HUES6 (cell line): ENCODE measurements around the gene BAZ2B.
"Not testable (repeated sequence)": the region's sequence is repeated elsewhere in the genome, so short reads cannot be mapped to it uniquely, and the experiment has no call there.

Experiments
- H3K27ac ChIP-seq: 2 replicates; pipeline ENCODE4 v1.7.0; 2013; ENCODE audit warnings: low read depth, mild to moderate bottlenecking, low read length, inconsistent platforms
- H3K27me3 ChIP-seq: 2 replicates; pipeline ENCODE4 v1.6.1; 2013; ENCODE audit warnings: low read length; ENCODE audit not compliant: control insufficient read depth, insufficient read depth
- H3K36me3 ChIP-seq: 2 replicates; pipeline ENCODE4 v1.6.1; 2013; ENCODE audit warnings: low read length; ENCODE audit not compliant: control insufficient read depth, insufficient read depth
- H3K4me1 ChIP-seq: 2 replicates; pipeline ENCODE4 v1.6.1; 2013; ENCODE audit warnings: low read length; ENCODE audit not compliant: control insufficient read depth, insufficient read depth
- H3K4me3 ChIP-seq: 2 replicates; pipeline ENCODE4 v1.5.1; 2013; ENCODE audit warnings: low read depth, low read length
- H3K9ac ChIP-seq: one replicate; pipeline ENCODE4 v1.6.1; 2013; ENCODE audit warnings: mild to moderate bottlenecking, low read length
- H3K9me3 ChIP-seq: 2 replicates; pipeline ENCODE4 v1.6.1; 2013; ENCODE audit warnings: low read depth, low read length; ENCODE audit not compliant: control insufficient read depth, insufficient read depth

Gene BAZ2B

DNA sequence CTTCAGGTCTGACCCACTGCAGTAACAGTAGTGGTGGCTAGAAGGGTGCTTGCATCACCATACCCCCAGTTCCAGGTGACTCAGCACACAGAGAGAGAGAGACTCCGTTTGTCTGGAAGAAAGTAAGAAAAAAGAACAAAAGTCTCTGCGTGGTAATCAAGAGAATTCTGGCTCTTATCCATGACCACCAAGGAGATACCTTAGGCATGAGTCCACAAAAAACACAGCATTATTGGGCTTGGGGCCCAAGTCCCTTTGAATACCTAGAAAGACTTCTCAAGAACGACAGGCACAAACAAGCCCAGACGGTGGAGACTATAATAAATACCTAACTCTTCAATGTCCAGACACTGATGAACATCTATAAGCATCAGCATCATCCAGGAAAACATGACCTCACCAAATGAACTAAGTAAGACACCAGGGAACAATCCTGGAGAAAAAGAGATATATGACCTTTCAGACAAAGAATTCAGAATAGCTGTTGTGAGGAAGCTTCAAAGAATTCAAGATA, 21.7 kb upstream of the BAZ2B start:
- Histone ChIP-seq H3K9me3 (no peaks in the 10 kb centered on the region), H3K9ac (no peak overlapping the region), H3K27ac (no peak overlapping the region), H3K36me3 (no peaks in the 10 kb centered on the region), H3K4me3 (no peak overlapping the region), H3K27me3 (no peaks in the 10 kb centered on the region), H3K4me1 (peaks cover 5% of the 10 kb centered on the region)

DNA sequence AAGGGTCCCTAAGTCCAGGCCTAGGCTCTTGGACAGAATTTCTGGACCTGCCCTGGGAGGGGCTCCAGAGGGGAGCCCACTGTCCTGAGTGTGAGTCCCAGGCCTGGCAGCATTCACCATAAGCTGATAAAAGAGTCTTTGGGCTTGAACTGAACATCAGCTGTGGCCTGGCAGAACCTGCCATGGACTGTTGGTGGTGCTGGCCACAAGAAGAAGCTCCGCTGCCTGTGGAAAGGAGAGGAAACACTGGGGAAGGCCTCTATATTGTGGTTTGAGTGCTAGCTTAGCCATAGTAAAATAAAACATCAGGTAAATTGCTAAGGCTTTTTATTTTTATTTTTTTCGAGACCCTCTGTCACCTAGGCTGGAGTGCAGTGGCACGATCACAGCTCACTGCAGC, 20.9 kb upstream of the BAZ2B start:
- Histone ChIP-seq H3K9me3 (no peaks in the 10 kb centered on the region), H3K27ac (no peak overlapping the region), H3K4me1 (peaks cover 5% of the 10 kb centered on the region), H3K4me3 (no peak overlapping the region), H3K9ac (no peak overlapping the region), H3K36me3 (no peaks in the 10 kb centered on the region), H3K27me3 (no peaks in the 10 kb centered on the region)

DNA sequence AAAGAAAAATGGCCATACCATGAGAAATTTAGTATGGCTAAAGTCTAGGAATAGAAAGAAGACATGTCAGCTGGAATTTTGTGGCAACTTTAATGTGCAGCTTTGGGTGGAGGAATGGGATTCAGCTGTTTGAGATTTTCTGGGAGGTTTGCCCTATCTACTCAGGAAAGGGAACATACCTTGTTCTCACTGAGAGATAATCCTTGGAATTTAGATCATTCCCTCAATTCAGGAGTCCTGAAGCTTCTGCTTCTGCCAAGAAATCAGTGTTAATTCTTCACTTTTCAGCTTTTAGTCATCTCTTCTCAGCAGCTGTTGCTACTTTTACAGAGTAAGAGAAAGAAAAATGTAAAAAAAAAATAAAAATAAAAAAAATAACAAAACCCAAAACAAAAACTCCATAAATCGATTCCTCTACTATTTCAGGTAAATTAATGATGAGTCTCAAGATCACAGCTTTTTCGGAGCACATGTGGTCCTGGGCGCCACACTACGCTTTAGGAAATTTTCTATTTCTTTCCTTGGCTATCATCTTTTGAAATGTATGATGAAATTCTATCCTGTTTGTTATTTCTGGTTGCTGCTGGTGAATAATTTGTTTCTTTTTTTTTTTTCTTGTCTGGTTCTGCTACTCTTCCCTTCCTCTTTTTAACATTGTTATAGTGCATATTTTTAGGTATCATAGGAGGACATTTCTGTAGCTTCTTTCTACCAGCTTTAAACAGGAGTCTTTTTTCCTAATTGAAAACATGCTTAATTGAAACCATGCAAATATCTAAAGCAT, 18.9 kb upstream of the BAZ2B start:
- H3K27me3 ChIP-seq, result no peaks in the 10 kb centered on the region

DNA sequence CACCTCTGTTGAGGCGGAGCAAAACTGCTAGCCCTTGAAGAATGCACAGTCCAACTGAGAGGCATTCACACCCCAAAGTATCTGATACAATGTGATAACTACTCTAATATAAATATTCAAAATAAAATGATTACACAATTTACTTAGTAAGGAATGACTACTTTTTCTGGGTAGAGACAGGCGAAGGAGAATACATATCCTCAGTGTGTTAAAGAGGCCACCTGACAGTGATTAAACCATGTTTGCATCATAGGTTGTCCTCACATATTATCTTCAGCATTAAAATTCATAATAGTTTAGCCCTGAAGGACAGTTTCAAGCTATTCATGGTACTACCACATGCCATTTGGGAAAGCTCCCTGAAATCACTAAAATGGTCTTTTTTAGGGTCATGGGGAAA, 16.9 kb upstream of the BAZ2B start:
- no peaks in the 10 kb centered on the region for H3K9me3 ChIP-seq
- no peak overlapping the region for H3K9ac ChIP-seq

More for the DNA sequence above, 18.9 kb upstream of the BAZ2B start:
- H3K9ac ChIP-seq, result no peak overlapping the region
- no peaks in the 10 kb centered on the region for H3K9me3 ChIP-seq
- H3K4me1 ChIP-seq, result peaks cover 5% of the 10 kb centered on the region
- no peak overlapping the region for H3K27ac ChIP-seq
- H3K4me3 ChIP-seq, result no peak overlapping the region
- no peaks in the 10 kb centered on the region for H3K36me3 ChIP-seq

DNA sequence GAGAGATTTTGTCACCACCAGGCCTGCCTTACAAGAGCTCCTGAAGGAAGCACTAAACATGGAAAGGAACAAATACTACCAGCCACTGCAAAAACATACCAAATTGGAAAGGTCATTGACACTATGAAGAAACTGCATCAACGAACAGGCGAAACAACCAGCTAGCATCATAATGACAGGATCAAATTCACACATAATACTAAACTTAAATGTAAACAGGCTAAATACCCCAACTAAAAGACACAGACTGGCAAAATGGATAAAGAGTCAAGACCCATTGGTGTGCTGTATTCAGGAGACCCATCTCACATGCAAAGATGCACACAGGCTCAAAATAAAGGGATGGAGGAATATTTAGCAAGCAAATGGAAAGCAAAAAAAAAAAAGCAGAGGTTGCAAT, 9.3 kb upstream of the BAZ2B start:
- not testable (repeated sequence) for H3K27ac ChIP-seq, H3K4me1 ChIP-seq, H3K36me3 ChIP-seq, H3K9ac ChIP-seq, H3K27me3 ChIP-seq, H3K9me3 ChIP-seq, H3K4me3 ChIP-seq

More for the DNA sequence above, 16.9 kb upstream of the BAZ2B start:
- no peak overlapping the region for H3K4me3 ChIP-seq
- no peaks in the 10 kb centered on the region for H3K27me3 ChIP-seq
- peaks cover 5% of the 10 kb centered on the region for H3K4me1 ChIP-seq
- H3K36me3 ChIP-seq, result no peaks in the 10 kb centered on the region
- H3K27ac ChIP-seq, result no peak overlapping the region

DNA sequence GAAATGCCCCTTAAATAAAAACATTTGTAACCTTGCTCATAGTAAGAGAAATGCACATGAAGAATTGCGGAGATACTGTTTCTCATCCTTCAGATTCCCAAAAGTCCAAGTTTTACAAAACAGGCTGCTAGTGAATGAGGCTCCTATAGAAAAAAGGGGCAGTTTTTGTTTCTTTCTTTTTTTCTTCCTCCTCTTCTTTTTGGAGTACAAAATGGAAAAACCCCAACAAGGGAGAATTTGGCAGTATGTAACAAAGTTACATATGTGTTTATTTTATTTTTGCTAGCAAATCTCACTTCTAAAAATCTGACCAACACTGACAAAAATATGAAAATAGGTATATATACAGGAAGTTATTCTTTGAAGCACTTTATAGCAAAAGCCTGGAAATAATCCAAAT, 7.1 kb upstream of the BAZ2B start:
- H3K4me1 ChIP-seq, result peaks cover 9% of the 10 kb centered on the region; the same call in 1 of the 2 replicates
- no peaks in the 10 kb centered on the region for H3K9me3 ChIP-seq
- H3K27ac ChIP-seq, result no peak overlapping the region
- no peaks in the 10 kb centered on the region for H3K27me3 ChIP-seq
- H3K9ac ChIP-seq, result no peak overlapping the region
- H3K36me3 ChIP-seq, result no peaks in the 10 kb centered on the region
- no peak overlapping the region for H3K4me3 ChIP-seq

DNA sequence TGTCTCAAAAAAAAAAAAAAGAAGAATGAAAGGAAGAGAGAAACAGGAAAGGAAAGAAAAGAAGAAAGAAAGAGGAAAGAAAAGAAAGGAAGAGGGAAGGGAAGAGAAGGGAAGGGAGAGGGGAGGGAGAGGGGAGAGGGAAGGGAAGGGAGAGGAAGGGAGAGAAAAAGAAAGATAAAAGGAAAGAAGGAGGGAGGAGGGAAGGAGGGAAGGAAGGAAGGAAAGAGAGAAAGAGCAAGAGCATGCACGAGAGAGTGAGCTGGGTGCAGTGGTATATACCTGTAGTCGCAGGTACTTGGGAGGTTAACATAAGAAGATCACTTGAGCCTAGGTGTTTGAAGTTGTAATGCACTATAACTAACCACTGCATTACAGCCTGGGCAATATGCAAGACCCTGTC, 6.6 kb upstream of the BAZ2B start:
- H3K27me3 ChIP-seq, result no peaks in the 10 kb centered on the region
- no peaks in the 10 kb centered on the region for H3K36me3 ChIP-seq
- H3K9me3 ChIP-seq, result no peaks in the 10 kb centered on the region
- H3K27ac ChIP-seq, result no peak overlapping the region
- no peak overlapping the region for H3K9ac ChIP-seq
- H3K4me3 ChIP-seq, result no peak overlapping the region
- H3K4me1 ChIP-seq, result peaks cover 11% of the 10 kb centered on the region; the same call in 1 of the 2 replicates

DNA sequence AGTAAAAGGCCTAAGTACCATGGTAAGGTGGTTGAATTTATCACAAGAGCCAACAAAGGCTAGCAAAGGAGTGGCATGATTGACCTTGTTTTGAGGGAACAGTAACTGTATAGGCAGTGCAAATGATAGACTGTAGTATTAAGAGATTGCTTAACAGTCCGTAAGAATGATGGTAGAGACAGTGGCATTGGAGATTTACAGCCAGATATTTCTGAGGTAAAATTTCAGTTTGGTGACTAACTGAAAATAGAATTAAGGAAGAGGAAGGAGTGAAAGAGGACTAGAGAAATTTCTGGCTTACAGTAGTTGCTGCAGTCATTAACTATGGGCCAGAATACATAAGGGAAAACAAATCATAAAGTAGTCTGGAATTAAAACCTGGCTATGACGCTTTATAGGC, 4.4 kb upstream of the BAZ2B start:
- Histone ChIP-seq H3K9me3 (no peaks in the 10 kb centered on the region), H3K4me3 (no peak overlapping the region), H3K27me3 (no peaks in the 10 kb centered on the region), H3K4me1 (peaks cover 17% of the 10 kb centered on the region), H3K9ac (no peak overlapping the region), H3K27ac (no peak overlapping the region), H3K36me3 (no peaks in the 10 kb centered on the region)

DNA sequence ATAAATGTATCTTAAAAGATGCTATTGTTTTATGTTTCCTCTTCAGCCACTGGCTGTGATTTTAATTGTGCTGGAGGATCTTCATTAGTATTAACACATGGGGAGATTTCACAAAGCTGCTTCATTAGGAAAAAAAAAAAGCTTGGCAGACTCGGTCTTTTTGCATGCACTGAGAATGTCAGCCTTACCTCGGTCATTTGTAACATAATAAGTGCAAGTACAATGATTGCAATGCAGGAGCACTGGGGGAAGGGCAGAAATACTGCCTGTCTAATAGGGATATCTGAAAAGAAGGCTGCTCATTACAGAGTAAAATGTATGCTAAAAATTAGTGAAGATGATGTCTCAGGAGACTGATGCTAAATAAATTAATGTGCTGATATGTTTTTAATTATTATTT, 1.3 kb upstream of the BAZ2B start:
- Histone ChIP-seq H3K27ac (0 out of 2 replicates have a peak overlapping the region, but pooled peaks have one; percentile 22), H3K9ac (no peak overlapping the region)

DNA sequence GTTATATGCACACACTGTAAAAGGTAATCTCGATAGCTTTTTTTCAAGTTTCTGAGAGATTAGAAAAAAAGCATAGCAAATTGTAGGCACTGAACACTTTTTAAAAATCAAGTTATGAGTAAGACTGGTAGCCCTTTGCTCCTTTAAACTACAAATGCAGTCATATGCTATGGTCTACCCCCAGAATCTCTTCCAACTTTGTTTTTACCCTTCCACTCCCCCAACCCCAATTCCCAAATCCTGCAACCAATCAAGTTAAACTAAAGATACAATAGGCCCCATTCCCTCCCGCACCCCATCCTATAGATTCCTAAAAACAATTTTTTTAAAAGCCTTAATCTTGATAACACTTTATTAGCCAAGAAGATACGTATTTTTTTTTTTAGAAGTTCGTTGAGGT, 752 bp upstream of the BAZ2B start:
- Histone ChIP-seq H3K9me3 (no peaks in the 10 kb centered on the region), H3K4me1 (peaks cover 24% of the 10 kb centered on the region), H3K9ac (no peak overlapping the region), H3K36me3 (no peaks in the 10 kb centered on the region), H3K27me3 (no peaks in the 10 kb centered on the region), H3K4me3 (peak overlapping the region; percentile 87), H3K27ac (0 out of 2 replicates have a peak overlapping the region, but pooled peaks have one; percentile 91)

More for the DNA sequence above, 1.3 kb upstream of the BAZ2B start:
- H3K36me3 ChIP-seq, result no peaks in the 10 kb centered on the region
- H3K27me3 ChIP-seq, result no peaks in the 10 kb centered on the region
- peak overlapping the region; percentile 87 for H3K4me3 ChIP-seq
- H3K4me1 ChIP-seq, result peaks cover 19% of the 10 kb centered on the region
- no peaks in the 10 kb centered on the region for H3K9me3 ChIP-seq

DNA sequence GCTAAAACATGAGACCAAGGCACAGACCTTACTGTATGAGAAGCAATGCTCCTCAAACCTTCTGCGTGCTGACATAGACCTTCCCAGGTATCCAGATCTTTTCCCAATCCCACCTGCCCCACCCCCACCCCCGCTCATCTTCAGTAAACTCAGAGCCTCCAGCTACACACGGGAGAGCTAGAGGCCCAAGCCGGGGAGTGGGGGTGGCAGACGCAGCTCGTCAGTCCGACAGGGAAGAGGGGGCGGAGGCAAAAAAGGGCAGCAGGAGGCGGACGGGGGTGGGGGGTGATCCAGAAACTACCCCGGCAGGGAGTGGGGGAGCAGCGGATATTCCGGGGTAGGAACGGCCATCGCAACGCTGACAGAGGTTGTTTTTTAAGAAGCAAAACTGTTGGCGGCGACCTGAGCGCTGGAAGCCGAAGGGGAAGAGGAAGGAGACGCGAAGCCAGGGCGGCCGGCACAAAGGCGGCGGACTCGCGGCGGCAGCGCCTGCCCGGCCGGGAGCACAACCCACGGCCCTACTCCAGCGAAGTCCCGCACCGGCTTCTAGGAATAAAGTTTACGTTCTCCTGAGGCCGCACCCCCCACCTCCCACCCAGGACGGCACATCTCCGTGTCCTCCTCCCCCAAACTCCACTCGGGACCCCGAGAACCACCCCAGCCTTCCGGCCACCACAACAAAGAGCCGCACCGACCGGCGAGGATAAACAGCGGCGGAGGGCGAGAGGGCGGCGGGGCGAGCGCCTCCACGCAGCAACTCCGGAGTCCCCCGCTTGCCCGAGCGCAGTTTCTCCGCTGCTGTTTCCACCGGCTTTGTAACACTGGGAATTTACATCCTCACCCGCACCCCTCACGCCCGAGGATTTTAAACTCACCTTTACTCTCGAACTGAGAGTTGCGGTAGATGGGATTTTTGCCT, 722 bp downstream of the BAZ2B start:
- Histone ChIP-seq H3K27me3 (no peaks in the 10 kb centered on the region), H3K9ac (peak overlapping the region; percentile 93), H3K27ac (peak overlapping the region; percentile 91), H3K4me1 (peaks cover 23% of the 10 kb centered on the region), H3K4me3 (peak overlapping the region; percentile 87), H3K9me3 (no peaks in the 10 kb centered on the region), H3K36me3 (no peaks in the 10 kb centered on the region)
